HepG2 (cell line): ENCODE results near the gene MPPE1. TPM values are rescaled to one million over a fixed set of nuclear protein-coding genes. Genes with fewer than 3 reads are reported as not detected.

ENCODE experiments used
- ARID2 ChIP-seq: sonication (generic); formaldehyde crosslinking; IDR thresholded peaks from 2 replicates; pipeline ENCODE4 v1.8.1; 2022; ENCODE audit warnings: mild to moderate bottlenecking, missing genetic modification reagents, borderline replicate concordance
- BCLAF1 ChIP-seq: fragments of 450-650 bp; IDR thresholded peaks from 2 replicates; pipeline ENCODE4 v1.6.1; 2017; ENCODE audit warnings: mild to moderate bottlenecking
- CEBPZ ChIP-seq: IDR thresholded peaks from 2 replicates; pipeline ENCODE4 v1.6.1; 2012; ENCODE audit warnings: low read length, improper control_type of control experiment
- CREM ChIP-seq, 2 experiments: sonication (generic) in 1 of 2; formaldehyde crosslinking in 1 of 2; IDR thresholded peaks; 2 replicates each; pipeline versions ENCODE4 v1.4.0 to v1.6.1; 2016 to 2020; ENCODE audit warnings: antibody characterized with exemption in 1 of 2, mild to moderate bottlenecking in 1 of 2, missing genetic modification reagents in 1 of 2
- ELF1 ChIP-seq: sonication (generic); formaldehyde crosslinking; IDR thresholded peaks from 2 replicates; pipeline ENCODE4 v1.4.0; 2020; ENCODE audit warnings: missing genetic modification reagents
- FIP1L1 ChIP-seq: fragments of 200-400 bp; formaldehyde crosslinking; IDR thresholded peaks from 2 replicates; pipeline ENCODE4 v1.6.1; 2018; ENCODE audit warnings: low read depth, mild to moderate bottlenecking, low read length, moderate library complexity, borderline replicate concordance; ENCODE audit not compliant: insufficient read depth
- HDAC6 ChIP-seq: fragments of 200-600 bp; sonication (generic); IDR thresholded peaks from 2 replicates; pipeline ENCODE4 v1.7.0; 2017; ENCODE audit warnings: mild to moderate bottlenecking, antibody characterized with exemption, low read length, low read depth
- HNRNPH1 ChIP-seq: fragments of 200-400 bp; formaldehyde crosslinking; optimal IDR thresholded peaks from 2 replicates; pipeline ENCODE3; 2017; ENCODE audit warnings: mild to moderate bottlenecking, low read depth, low read length
- PITX1 ChIP-seq: sonication (generic); formaldehyde crosslinking; IDR thresholded peaks from 2 replicates; pipeline ENCODE4 v1.5.1; 2020; ENCODE audit warnings: mild to moderate bottlenecking, missing genetic modification reagents
- PRMT3 ChIP-seq: sonication (generic); formaldehyde crosslinking; IDR thresholded peaks from 2 replicates; pipeline ENCODE4 v1.8.1; 2022; ENCODE audit warnings: low read depth, mild to moderate bottlenecking, moderate library complexity, missing genetic modification reagents, borderline replicate concordance
- PRPF4 ChIP-seq: fragments of 200-400 bp; formaldehyde crosslinking; IDR thresholded peaks from 2 replicates; pipeline ENCODE4 v1.6.1; 2016; ENCODE audit warnings: low read length, low read depth; ENCODE audit not compliant: poor library complexity, severe bottlenecking
- RBFOX2 ChIP-seq: fragments of 200-400 bp; formaldehyde crosslinking; IDR thresholded peaks from 2 replicates; pipeline ENCODE4 v1.6.1; 2017; ENCODE audit warnings: low read depth, mild to moderate bottlenecking, low read length
- RNF2 ChIP-seq: fragments of 450-650 bp; conservative IDR thresholded peaks from 2 replicates; pipeline ENCODE4 v1.6.1; 2016; ENCODE audit warnings: low read depth
- SMARCC2 ChIP-seq: fragments of 450-650 bp; IDR thresholded peaks from 2 replicates; pipeline ENCODE4 v1.6.1; 2017; ENCODE audit warnings: antibody characterized with exemption, mild to moderate bottlenecking
- TBX2 ChIP-seq: sonication (generic); formaldehyde crosslinking; IDR thresholded peaks from 2 replicates; pipeline ENCODE4 v1.5.0; 2020; ENCODE audit warnings: missing genetic modification reagents, mild to moderate bottlenecking, borderline replicate concordance
- ZNF12 ChIP-seq: sonication (generic); formaldehyde crosslinking; IDR thresholded peaks from 2 replicates; pipeline ENCODE4 v1.5.0; 2020; ENCODE audit warnings: missing genetic modification reagents
- ZNF224 ChIP-seq: sonication (generic); formaldehyde crosslinking; IDR thresholded peaks from 2 replicates; pipeline ENCODE4 v1.5.0; 2020; ENCODE audit warnings: mild to moderate bottlenecking, missing genetic modification reagents
- ZNF354B ChIP-seq: sonication (generic); formaldehyde crosslinking; IDR thresholded peaks from 2 replicates; pipeline ENCODE4 v1.8.0; 2022; ENCODE audit warnings: mild to moderate bottlenecking, missing genetic modification reagents
- ZNF644 ChIP-seq: IDR thresholded peaks from 2 replicates; pipeline ENCODE4 v1.6.1; 2016; ENCODE audit warnings: low read depth
- ZNF800 ChIP-seq: sonication (generic); formaldehyde crosslinking; IDR thresholded peaks from 2 replicates; pipeline ENCODE4 v1.4.0; 2020; ENCODE audit warnings: missing genetic modification reagents
- ZNF891 ChIP-seq: sonication (generic); formaldehyde crosslinking; IDR thresholded peaks from 2 replicates; pipeline ENCODE4 v1.5.0; 2020; ENCODE audit warnings: mild to moderate bottlenecking, missing genetic modification reagents
- ZSCAN20 ChIP-seq: sonication (generic); formaldehyde crosslinking; IDR thresholded peaks from 2 replicates; pipeline ENCODE4 v1.4.0; 2020; ENCODE audit warnings: missing genetic modification reagents, mild to moderate bottlenecking, borderline replicate concordance
- polyA plus RNA-seq, 8 experiments: library from polyadenylated mRNA; depleted of rRNA in 3 of 8; stranded (reverse) in 7 of 8; unstranded in 1 of 8; fragments of >200 nt; fragmentation: Illumina TruSeq in 4 of 8; extraction: Trizol in 4 of 8; gene quantifications; 2 replicates each; pipeline versions ENCODE4 v1.2.1 to v1.2.3, GENCODE V29; 2011 to 2016; ENCODE audit warnings: low read depth in 4 of 8, missing spikeins in 1 of 8, mixed read lengths in 1 of 8; ENCODE audit not compliant: insufficient read depth in 1 of 8
- total RNA-seq, 5 experiments: library from RNA; depleted of rRNA; stranded (reverse); fragments of >200 nt; fragmentation: Illumina TruSeq; extraction: Trizol; gene quantifications; 2 replicates each; pipeline ENCODE4 v1.2.3, GENCODE V29; 2016; ENCODE audit warnings: low read depth in 1 of 5

Gene MPPE1
- total and polyA plus RNA-seq, 2 of the 13 experiments (the other 11 are each of a cell fraction or from before 2014, with no cell fraction given): 9.6 to 11.9 TPM

GRCh38 chr18:11908182-11909060 lies at the start of gene MPPE1 (continued):
- TF ChIP-seq ZNF800 (CRISPR knock-in tag) (peak; percentile 96), TBX2 (CRISPR knock-in tag) (no peak; the same call in 1 of the 2 replicates), PITX1 (CRISPR knock-in tag) (no peak), RNF2 (no peak), ZNF12 (CRISPR knock-in tag) (no peak; the same call in 1 of the 2 replicates), PRPF4 (no peak), HDAC6 (no peak), FIP1L1 (no peak), ZNF891 (CRISPR knock-in tag) (no peak), PRMT3 (CRISPR knock-in tag) (no peak), HNRNPH1 (no peak), ZSCAN20 (CRISPR knock-in tag) (peak; percentile 37; the same call in 1 of the 2 replicates), ZNF354B (CRISPR knock-in tag) (no peak), BCLAF1 (no peak), CREM (IDR thresholded peaks at IDR 0.05) (no peak), CREM (CRISPR knock-in tag; IDR thresholded peaks at IDR 0.05) (no peak), ZNF644 (CRISPR knock-in tag) (no peak), SMARCC2 (no peak), ARID2 (CRISPR knock-in tag) (no peak), CEBPZ (no peak), RBFOX2 (peak; percentile 91), ZNF224 (CRISPR knock-in tag) (peak; percentile 44; the same call in 1 of the 2 replicates), ELF1 (CRISPR knock-in tag) (peak; percentile 94)
